ENCODE data around the gene GPRIN1. TPM values are rescaled to one million over a fixed set of nuclear protein-coding genes. Genes with fewer than 3 reads are reported as not detected.

Gene GPRIN1
- total and polyA plus RNA-seq, 2 donors (not counting 1 experiment from before 2014, with no cell fraction given), result 1.9 to 6.3 TPM

DNA sequence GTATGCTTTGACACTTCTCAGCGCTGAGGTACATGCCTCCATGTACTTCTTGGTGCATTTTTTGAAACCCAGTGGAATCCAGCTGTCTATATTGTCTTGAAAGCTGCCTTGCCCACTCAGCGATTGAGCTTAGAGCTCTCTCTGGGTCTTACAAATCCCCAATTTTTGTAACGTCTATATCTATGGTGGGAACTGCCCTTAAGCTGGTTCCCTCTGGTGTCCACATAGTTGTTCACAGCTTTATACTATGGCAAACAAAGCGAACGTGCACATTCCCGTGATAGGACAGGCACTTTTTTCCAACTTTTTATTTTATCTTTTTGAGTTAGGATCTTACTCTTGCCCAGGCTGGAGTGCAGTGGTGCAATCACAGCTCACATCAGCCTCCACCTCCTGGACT lies 39.9 kb downstream of the GPRIN1 start:
- Histone ChIP-seq H3K4me1 (ENCODE audit: control insufficient read depth, extremely low read depth, insufficient read depth, low read length) (no peaks in the 10 kb centered on the region), H2AFZ (ENCODE audit: low read length) (no peak overlapping the region), H3K9me3 (ENCODE audit: control insufficient read depth, insufficient read depth, low read depth, low read length) (no peaks in the 10 kb centered on the region), H3K9ac (ENCODE audit: insufficient read depth, low read length) (no peak overlapping the region), H3K79me2 (ENCODE audit: control insufficient read depth, insufficient read depth, low read length) (no peaks in the 10 kb centered on the region), H3K27ac (ENCODE audit: insufficient read depth, low read length) (no peak overlapping the region), H4K20me1 (ENCODE audit: control insufficient read depth, extremely low read depth, insufficient read depth, low read length) (no peaks in the 10 kb centered on the region), H3K4me2 (ENCODE audit: extremely low read depth, insufficient read depth, low read length) (no peak overlapping the region), H3K4me3 (replicated peaks in 1 of 4; ENCODE audit: control extremely low read depth in 1 of 4, insufficient read depth in 1 of 4, low read depth in 3 of 4, low read length in 4 of 4) (no peak overlapping the region), H3K36me3 (ENCODE audit: control insufficient read depth, insufficient read depth, low read length) (no peaks in the 10 kb centered on the region), H3K27me3 (ENCODE audit: control insufficient read depth, insufficient read depth, low read length) (peaks cover 3% of the 10 kb centered on the region)
- peak; percentile 11 to 54 for DNase-seq (ENCODE audit: low read depth in 2 of 2)
- TF ChIP-seq CTCF (conservative IDR thresholded peaks at IDR 0.05 in 1 of 2, IDR thresholded peaks at IDR 0.05 in 1 of 2; ENCODE audit: low read depth in 1 of 2, low read length in 2 of 2) (peak; percentile 24 to 31), EZH2 (IDR thresholded peaks at IDR 0.05; ENCODE audit: low read length, missing control alignments) (no peak)

DNA sequence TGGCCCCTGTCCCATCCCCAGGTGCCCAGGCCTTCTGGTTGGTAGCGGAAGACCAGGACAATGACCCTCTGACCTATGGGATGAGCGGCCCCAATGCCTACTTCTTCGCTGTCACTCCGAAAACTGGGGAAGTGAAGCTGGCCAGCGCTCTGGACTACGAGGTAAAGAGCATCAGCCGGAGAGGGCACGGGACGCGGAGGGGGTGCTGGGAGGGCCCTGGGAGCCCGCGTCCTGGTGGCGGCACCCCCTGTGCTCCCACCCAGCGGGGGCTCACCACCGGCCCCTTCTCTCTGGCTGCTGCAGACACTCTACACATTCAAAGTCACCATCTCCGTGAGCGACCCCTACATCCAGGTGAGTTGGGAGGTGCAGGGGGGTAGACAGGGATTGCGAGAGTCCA lies 41.3 kb downstream of the GPRIN1 start:
- no peak overlapping the region for H3K4me2 ChIP-seq (ENCODE audit: extremely low read depth, insufficient read depth, low read length)
- TF ChIP-seq CTCF (conservative IDR thresholded peaks at IDR 0.05 in 1 of 2, IDR thresholded peaks at IDR 0.05 in 1 of 2; ENCODE audit: low read depth in 1 of 2, low read length in 2 of 2), result no peak
- no peak for TF ChIP-seq EZH2 (IDR thresholded peaks at IDR 0.05; ENCODE audit: low read length, missing control alignments)
- no peak overlapping the region for H3K9ac ChIP-seq (ENCODE audit: insufficient read depth, low read length)
- no peaks in the 10 kb centered on the region for H3K9me3 ChIP-seq (ENCODE audit: control insufficient read depth, insufficient read depth, low read depth, low read length)
- no peaks in the 10 kb centered on the region for H4K20me1 ChIP-seq (ENCODE audit: control insufficient read depth, extremely low read depth, insufficient read depth, low read length)
- H3K4me1 ChIP-seq (ENCODE audit: control insufficient read depth, extremely low read depth, insufficient read depth, low read length), result no peaks in the 10 kb centered on the region
- no peaks in the 10 kb centered on the region for H3K36me3 ChIP-seq (ENCODE audit: control insufficient read depth, insufficient read depth, low read length)
- H2AFZ ChIP-seq (ENCODE audit: low read length), result no peak overlapping the region
- no peak overlapping the region for H3K27ac ChIP-seq (ENCODE audit: insufficient read depth, low read length)
- H3K27me3 ChIP-seq (ENCODE audit: control insufficient read depth, insufficient read depth, low read length), result peaks cover 3% of the 10 kb centered on the region
- no peaks in the 10 kb centered on the region for H3K79me2 ChIP-seq (ENCODE audit: control insufficient read depth, insufficient read depth, low read length)
- no peak for DNase-seq (ENCODE audit: low read depth in 2 of 2)
- H3K4me3 ChIP-seq (replicated peaks in 1 of 4; ENCODE audit: control extremely low read depth in 1 of 4, insufficient read depth in 1 of 4, low read depth in 3 of 4, low read length in 4 of 4), result no peak overlapping the region

DNA sequence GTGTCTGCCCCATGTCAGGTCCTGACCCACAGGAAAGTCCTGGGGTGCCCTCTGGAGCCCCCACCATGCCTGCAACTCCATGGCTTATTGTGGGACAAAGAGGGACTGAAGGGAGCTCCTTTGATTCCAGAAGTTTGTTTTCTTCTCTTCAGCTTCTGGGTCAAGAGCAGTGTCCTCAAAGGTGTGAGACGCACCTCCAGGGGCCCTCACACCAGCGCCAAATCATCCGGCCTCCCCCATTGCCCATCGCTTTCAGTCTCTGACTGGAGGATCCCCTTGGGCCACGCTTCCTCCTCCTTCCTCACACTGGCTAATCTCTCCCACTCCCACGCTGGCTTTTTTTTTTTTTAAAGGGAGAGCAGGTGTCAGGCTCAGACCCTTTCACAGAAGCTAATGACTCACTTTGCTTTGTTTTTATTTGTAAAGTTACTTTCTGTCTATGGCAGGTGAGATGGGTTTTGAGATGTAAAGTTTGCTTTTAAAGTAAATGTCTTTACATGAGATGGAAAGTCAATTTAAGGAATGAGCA lies 44.1 kb downstream of the GPRIN1 start:
- H3K79me2 ChIP-seq (ENCODE audit: control insufficient read depth, insufficient read depth, low read length), result no peaks in the 10 kb centered on the region
- no peak overlapping the region for H3K9ac ChIP-seq (ENCODE audit: insufficient read depth, low read length)
- no peaks in the 10 kb centered on the region for H3K36me3 ChIP-seq (ENCODE audit: control insufficient read depth, insufficient read depth, low read length)
- no peak overlapping the region for H3K4me3 ChIP-seq (replicated peaks in 1 of 4; ENCODE audit: control extremely low read depth in 1 of 4, insufficient read depth in 1 of 4, low read depth in 3 of 4, low read length in 4 of 4)
- TF ChIP-seq CTCF (conservative IDR thresholded peaks at IDR 0.05 in 1 of 2, IDR thresholded peaks at IDR 0.05 in 1 of 2; ENCODE audit: low read depth in 1 of 2, low read length in 2 of 2) (no peak), EZH2 (IDR thresholded peaks at IDR 0.05; ENCODE audit: low read length, missing control alignments) (no peak)
- H3K9me3 ChIP-seq (ENCODE audit: control insufficient read depth, insufficient read depth, low read depth, low read length), result no peaks in the 10 kb centered on the region
- DNase-seq (ENCODE audit: low read depth in 2 of 2), result no peak
- H3K27me3 ChIP-seq (ENCODE audit: control insufficient read depth, insufficient read depth, low read length), result peaks cover 3% of the 10 kb centered on the region
- no peaks in the 10 kb centered on the region for H3K4me1 ChIP-seq (ENCODE audit: control insufficient read depth, extremely low read depth, insufficient read depth, low read length)
- no peaks in the 10 kb centered on the region for H4K20me1 ChIP-seq (ENCODE audit: control insufficient read depth, extremely low read depth, insufficient read depth, low read length)
- H3K27ac ChIP-seq (ENCODE audit: insufficient read depth, low read length), result no peak overlapping the region
- no peak overlapping the region for H3K4me2 ChIP-seq (ENCODE audit: extremely low read depth, insufficient read depth, low read length)
- no peak overlapping the region for H2AFZ ChIP-seq (ENCODE audit: low read length)

Data from fibroblast of lung (primary cell).